Activated CD8-positive, alpha-beta memory T cell treated with anti-CD3 and anti-CD28 coated beads for 24 hours (primary cell): Measurements from ENCODE around the gene TMEM150B.

Source experiments
- DNase-seq: peaks from one replicate; pipeline ENCODE4 v3.0.0-alpha.2; 2020

Gene TMEM150B

GRCh38 chr19:55354698-55355212 is 29.6 kb upstream of the TMEM150B start, which contains the start of gene COX6B2:
Gene COX6B2, minus strand, starts transcription at chr19:55354719. Its CDS starts 198 bp downstream, at chr19:55354521.
- DNase-seq, result no peak

- peak; percentile 82 for DNase-seq
Measured at GRCh38 chr19:55353803-55354697, 28.9 kb upstream of the TMEM150B start.

GRCh38 chr19:55353356-55353802 is 28.2 kb upstream of the TMEM150B start:
- DNase-seq, result no peak

- DNase-seq, result no peak
Measured at GRCh38 chr19:55352549-55353145, 27.5 kb upstream of the TMEM150B start.

DNA sequence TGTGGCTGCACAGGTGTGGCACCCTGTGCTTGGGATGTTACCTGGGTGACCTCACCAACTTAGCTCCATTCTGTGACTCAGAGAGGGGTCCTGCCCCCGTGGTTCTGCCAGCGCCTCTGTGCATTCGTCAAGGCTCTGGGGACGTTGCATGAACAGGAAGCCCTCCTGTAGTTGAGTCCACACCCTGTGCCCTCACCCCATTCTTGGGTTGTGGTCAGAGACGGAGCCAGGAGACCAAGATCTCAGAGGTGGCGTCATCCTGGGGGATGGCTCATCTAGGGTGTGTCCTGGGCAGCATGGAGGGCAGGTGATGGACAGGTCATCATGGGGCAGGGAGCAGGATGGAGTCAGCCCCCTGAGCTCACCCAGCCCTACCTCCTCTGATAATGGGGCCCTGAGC is 26.9 kb upstream of the TMEM150B start:
- no peak for DNase-seq

GRCh38 chr19:55350620-55351315 is 25.6 kb upstream of the TMEM150B start:
- no peak for DNase-seq

DNA sequence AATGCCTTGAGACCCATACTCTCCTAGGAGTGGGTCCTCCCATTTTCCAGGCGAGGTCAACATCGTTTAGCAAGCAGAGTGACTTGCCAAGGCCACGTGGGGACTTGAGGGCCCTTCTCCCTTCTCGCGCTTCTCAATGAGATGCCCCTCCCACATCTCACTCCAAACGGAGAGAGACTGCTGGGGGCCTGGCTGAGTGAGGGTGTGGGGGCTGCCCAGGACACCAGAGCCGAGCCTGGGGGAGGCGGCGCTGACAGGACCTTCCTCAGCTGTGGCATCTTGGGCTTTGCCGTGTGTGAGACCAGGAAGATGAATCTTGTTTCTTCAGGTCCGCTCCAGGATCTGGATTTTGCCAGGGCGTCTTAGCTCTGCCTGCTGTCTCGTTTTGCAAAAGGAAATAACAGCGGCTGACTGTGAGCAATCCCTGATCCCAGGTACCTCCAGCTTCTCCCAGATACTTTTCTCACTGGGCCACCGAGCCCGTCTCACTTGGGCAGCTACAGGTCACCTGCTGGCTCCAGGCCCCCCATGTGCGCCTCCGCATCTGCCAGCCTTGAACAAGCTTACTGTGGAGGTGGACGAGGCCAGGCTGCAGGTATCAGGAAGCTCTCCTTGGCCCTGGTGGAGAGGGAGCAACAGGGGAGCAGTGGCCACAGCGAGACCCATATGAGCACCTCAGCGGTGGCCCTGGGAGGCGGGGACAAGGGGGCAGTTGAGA is 23.3 kb upstream of the TMEM150B start:
- DNase-seq, result no peak

GRCh38 chr19:55347442-55348009 is 22.4 kb upstream of the TMEM150B start:
- no peak for DNase-seq

- DNase-seq, result no peak
Measured at GRCh38 chr19:55346725-55347441, 21.7 kb upstream of the TMEM150B start.

DNA sequence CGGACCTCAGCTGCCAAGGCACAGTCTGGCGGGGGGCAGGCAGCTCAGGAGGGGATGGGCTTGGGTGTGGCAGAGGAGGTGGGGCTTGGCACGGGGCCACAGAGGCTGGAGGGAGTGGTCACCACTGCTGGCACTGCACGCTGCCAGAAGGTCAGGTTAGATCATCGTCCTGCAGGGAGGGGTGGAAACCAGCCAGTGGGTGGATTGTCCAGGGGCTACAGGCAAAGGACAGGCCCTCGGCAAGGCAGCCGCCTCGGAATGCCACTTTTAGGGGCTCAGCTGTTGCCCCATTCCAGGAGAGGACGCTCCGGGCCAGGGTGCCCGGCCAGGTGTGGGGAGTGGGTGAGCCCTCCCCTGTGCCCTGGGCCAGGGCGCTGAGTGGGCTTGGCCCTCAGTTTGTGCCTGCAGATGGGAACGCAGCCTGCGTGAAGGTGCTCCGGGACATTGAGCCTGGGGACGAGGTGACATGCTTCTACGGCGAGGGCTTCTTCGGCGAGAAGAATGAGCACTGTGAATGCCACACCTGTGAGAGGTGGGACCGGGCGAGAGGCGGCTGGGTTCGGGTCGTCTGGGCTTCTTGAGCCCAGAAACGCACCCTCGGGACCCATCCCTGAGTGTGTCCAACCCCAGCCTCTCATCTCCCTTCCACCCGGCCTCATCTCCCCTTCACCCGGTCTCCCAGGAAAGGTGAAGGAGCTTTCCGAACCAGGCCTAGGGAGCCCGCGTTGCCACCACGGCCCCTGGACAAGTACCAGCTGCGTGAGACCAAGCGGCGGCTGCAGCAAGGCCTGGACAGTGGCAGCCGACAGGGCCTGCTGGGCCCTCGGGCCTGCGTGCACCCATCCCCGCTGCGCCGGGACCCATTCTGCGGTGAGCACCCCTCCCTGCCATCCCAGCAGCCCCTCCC is 20.9 kb upstream of the TMEM150B start:
- no peak for DNase-seq

GRCh38 chr19:55345101-55345817 is 20.1 kb upstream of the TMEM150B start:
- no peak for DNase-seq

- DNase-seq, result no peak
Measured at GRCh38 chr19:55344444-55344843, 19.3 kb upstream of the TMEM150B start.

- no peak for DNase-seq
Measured at GRCh38 chr19:55341595-55342531, 16.7 kb upstream of the TMEM150B start.

DNA sequence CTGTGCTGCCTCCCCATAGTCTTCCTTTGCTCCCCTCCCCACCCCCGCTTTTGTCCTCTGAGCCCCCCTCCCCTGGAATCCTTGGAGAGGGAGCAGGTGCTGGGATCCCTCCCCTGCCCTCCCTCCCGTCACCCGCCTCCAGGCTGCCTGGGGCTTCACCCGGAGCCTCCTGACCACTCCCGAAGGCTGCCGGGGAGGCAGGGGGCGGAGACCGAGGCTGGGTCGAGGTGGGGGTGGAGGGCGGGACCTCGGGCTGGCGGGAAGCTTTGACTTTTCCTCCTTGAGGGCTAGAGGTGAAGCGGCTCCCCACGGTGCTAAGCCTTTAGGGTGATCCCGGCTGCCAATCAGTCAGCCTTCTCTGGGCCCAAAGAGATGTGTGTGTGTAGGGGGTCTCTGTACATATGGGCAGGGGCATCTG is 16.0 kb upstream of the TMEM150B start:
- DNase-seq, result peak; percentile 79

GRCh38 chr19:55340784-55341147 is 15.6 kb upstream of the TMEM150B start:
- DNase-seq, result no peak

- DNase-seq, result no peak
Measured at GRCh38 chr19:55339889-55340783, 15.0 kb upstream of the TMEM150B start.

DNA sequence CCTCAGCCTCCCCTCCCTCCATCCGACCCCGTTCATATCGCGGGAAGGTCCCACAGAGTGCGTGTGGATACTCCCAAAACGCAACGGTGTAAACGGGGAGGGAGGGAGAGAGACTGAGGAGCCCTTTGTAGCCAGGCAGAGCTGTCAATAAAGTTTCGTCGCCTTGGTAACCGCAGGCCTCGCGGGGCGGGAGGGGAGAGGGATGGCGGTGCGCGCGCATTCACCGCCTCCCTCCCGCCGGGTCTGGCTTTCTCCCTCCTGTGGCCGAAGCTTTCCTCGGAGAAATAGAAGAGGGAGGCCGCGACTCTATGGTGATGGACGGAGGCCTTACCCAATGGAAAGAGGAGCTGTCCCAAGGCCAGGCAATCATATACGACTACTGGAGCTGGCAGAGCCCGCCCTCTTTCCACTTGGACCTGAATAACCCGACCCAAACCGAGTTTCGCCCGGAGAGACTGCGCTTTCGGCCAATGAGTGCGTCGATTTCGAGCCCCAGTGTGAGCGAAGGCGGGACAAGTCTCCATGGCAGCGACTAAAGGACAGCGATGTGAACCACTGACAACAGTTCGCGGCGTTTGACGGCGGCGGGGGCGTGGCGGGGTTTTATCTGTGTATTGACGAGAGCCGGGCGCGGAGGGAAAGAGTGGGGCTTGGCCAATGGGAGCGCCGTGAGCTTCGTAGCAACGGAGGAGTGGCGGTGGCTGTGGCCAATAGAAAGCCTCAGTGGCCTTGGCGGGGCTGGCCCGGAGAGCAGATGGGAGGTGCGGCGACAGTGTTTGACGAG is 14.2 kb upstream of the TMEM150B start, which contains the start of gene KMT5C:
TSS of gene KMT5C (plus strand) at position 772 of the 784 bp plus-strand sequence. CDS start 2,061 bp downstream, outside the sequence.
- DNase-seq, result peak; percentile 100
